GM10248 (cell line): ENCODE data around the gene RFPL1.
"Not testable (repeated sequence)": the region's sequence is repeated elsewhere in the genome, so short reads cannot be mapped to it uniquely, and the experiment has no call there.

Experiments used
- CTCF ChIA-PET: fragments of 300-600 bp; sonication (Branson Sonifier 250); formaldehyde crosslinking; extraction: SDS; loops from one replicate; lab custom pipeline; 2021; ENCODE audit warnings: antibody characterized with exemption; lab: Yijun Ruan, JAX
- POLR2A ChIA-PET: fragments of 350-650 bp; sonication (Branson Sonifier 250); formaldehyde crosslinking; extraction: SDS; loops from one replicate; lab custom pipeline; 2020; ENCODE audit warnings: antibody characterized with exemption; lab: Yijun Ruan, JAX
- DNase-seq: peaks from one replicate; pipeline ENCODE4 v3.0.0; 2012; ENCODE audit errors: extremely low spot score
- CTCF ChIP-seq: IDR thresholded peaks from 2 replicates; pipeline ENCODE4 v1.5.1; 2012; ENCODE audit warnings: mild to moderate bottlenecking, low read depth; ENCODE audit errors: extremely low read depth, missing control alignments, control extremely low read depth

RFPL1 gene

GRCh38 chr22:29438283-29438682, at the start of gene RFPL1:
RFPL1 (plus strand) TSS chr22:29438583.
- DNase-seq, POLR2A ChIA-PET, CTCF ChIA-PET: not testable (repeated sequence)

- POLR2A ChIA-PET, result no interaction called here
- CTCF ChIA-PET, result interaction anchor here (0.9 kb wide), 1 partner anchor 32 kb away, joined by 4 read pairs; no protein-coding TSS in a partner anchor
- DNase-seq, result no peak
- TF ChIP-seq CTCF, result no peak
Measured at GRCh38 chr22:29388759-29389090, 49.7 kb upstream of the RFPL1 start.

- CTCF ChIA-PET, result interaction anchor here (1.2 kb wide), 1 partner anchor 9 kb away, joined by 3 read pairs; no protein-coding TSS in a partner anchor
- DNase-seq, result no peak
- no peak for TF ChIP-seq CTCF
- POLR2A ChIA-PET, result no interaction called here
Measured at GRCh38 chr22:29390270-29390669, 48.1 kb upstream of the RFPL1 start.

- no peak for TF ChIP-seq CTCF
- DNase-seq, result no peak
- POLR2A ChIA-PET, result interaction anchor here (0.6 kb wide), 1 partner anchor 121 kb away, joined by 6 read pairs; no protein-coding TSS in a partner anchor
- CTCF ChIA-PET, result interaction anchor here (1.1 to 1.5 kb wide), 2 partner anchors 21 to 28 kb away, joined by 3 to 4 read pairs; no protein-coding TSS in a partner anchor
Measured at GRCh38 chr22:29391546-29391945, 46.8 kb upstream of the RFPL1 start.

GRCh38 chr22:29393019-29393608, 45.3 kb upstream of the RFPL1 start:
- TF ChIP-seq CTCF, result no peak
- ChIA-PET POLR2A (no interaction called here), CTCF (interaction anchor here (1.3 to 1.4 kb wide), 3 partner anchors 16 to 205 kb away, joined by 3 read pairs; no protein-coding TSS in a partner anchor)
- DNase-seq, result no peak

GRCh38 chr22:29394931-29395581, 43.3 kb upstream of the RFPL1 start:
- POLR2A ChIA-PET, result no interaction called here
- DNase-seq, result peak; percentile 81
- peak; percentile 87 for TF ChIP-seq CTCF
- CTCF ChIA-PET, result interaction anchor here (0.8 to 4.0 kb wide), 11 partner anchors 9 to 136 kb away, joined by 3 to 20 read pairs (median 3); no protein-coding TSS in a partner anchor

- ChIA-PET POLR2A (no interaction called here), CTCF (interaction anchor here (0.6 to 4.0 kb wide), 8 partner anchors 10 to 135 kb away, joined by 3 to 20 read pairs (median 4); no protein-coding TSS in a partner anchor)
- no peak for TF ChIP-seq CTCF
Measured at GRCh38 chr22:29396126-29396525, 42.3 kb upstream of the RFPL1 start.

More at GRCh38 chr22:29396126-29396525, 42.3 kb upstream of the RFPL1 start:
- DNase-seq, result no peak
